K562 (cell line): ENCODE measurements around the gene SLC8A2. TPM values are rescaled to one million over a fixed set of nuclear protein-coding genes. Genes with fewer than 3 reads are reported as not detected.

Source experiments
- ARID2 ChIP-seq: fragments of 450-650 bp; IDR thresholded peaks from 2 replicates; pipeline ENCODE4 v1.6.1; 2017; ENCODE audit warnings: antibody characterized with exemption, mild to moderate bottlenecking
- ATF4 ChIP-seq: fragments of 450-650 bp; formaldehyde crosslinking; IDR thresholded peaks from 2 replicates; pipeline ENCODE4 v1.4.0; 2022; ENCODE audit warnings: mild to moderate bottlenecking, moderate library complexity
- BRD9 ChIP-seq: fragments of 450-650 bp; IDR thresholded peaks from 2 replicates; pipeline ENCODE4 v1.6.1; 2018; ENCODE audit warnings: low read depth; ENCODE audit not compliant: partially characterized antibody
- CBX2 ChIP-seq: fragments of 200-600 bp; sonication (generic); IDR thresholded peaks from one replicate; pipeline ENCODE4 v1.6.1; 2012; ENCODE audit warnings: mild to moderate bottlenecking, low read length, inconsistent platforms; ENCODE audit not compliant: insufficient read depth, poor library complexity, severe bottlenecking
- CEBPG ChIP-seq, 3 experiments: fragments of 200-800 bp in 1 of 3; sonication (Bioruptor generic) in 1 of 3; sonication (generic) in 1 of 3; formaldehyde crosslinking in 1 of 3; IDR thresholded peaks in 2 of 3; conservative IDR thresholded peaks in 1 of 3; 2 replicates each; pipeline versions ENCODE4 v1.6.1 to v1.8.0; 2016 to 2022; ENCODE audit warnings: missing compliant biosample characterization in 2 of 3, missing genetic modification characterization in 2 of 3, mild to moderate bottlenecking in 1 of 3, missing genetic modification reagents in 1 of 3
- DDX20 ChIP-seq: fragments of 450-650 bp; IDR thresholded peaks from 2 replicates; pipeline ENCODE4 v1.6.1; 2016; ENCODE audit warnings: missing genetic modification characterization, low read depth, mild to moderate bottlenecking, missing compliant biosample characterization, moderate library complexity
- DLX4 ChIP-seq: fragments of 250-450 bp; sonication (Bioruptor Pico); IDR thresholded peaks from 2 replicates; pipeline ENCODE4 v1.6.1; 2021; ENCODE audit warnings: mild to moderate bottlenecking
- FOXA1 ChIP-seq: fragments of 450-650 bp; IDR thresholded peaks from 2 replicates; pipeline ENCODE4 v1.6.1; 2016; ENCODE audit warnings: mild to moderate bottlenecking, borderline replicate concordance
- FOXA3 ChIP-seq, 2 experiments: fragments of 450-650 bp in 1 of 2; sonication (generic) in 1 of 2; formaldehyde crosslinking; IDR thresholded peaks in 1 of 2; conservative IDR thresholded peaks in 1 of 2; 2 replicates each; pipeline versions ENCODE4 v1.4.0 to v1.8.0; 2020 to 2022; ENCODE audit warnings: mild to moderate bottlenecking in 2 of 2, missing genetic modification reagents in 1 of 2
- FOXK1 ChIP-seq: sonication (generic); formaldehyde crosslinking; IDR thresholded peaks from 2 replicates; pipeline ENCODE4 v1.8.0; 2022; ENCODE audit warnings: missing genetic modification reagents, mild to moderate bottlenecking, borderline replicate concordance
- HDAC3 ChIP-seq: fragments of 450-650 bp; IDR thresholded peaks from 2 replicates; pipeline ENCODE4 v1.6.1; 2018; ENCODE audit warnings: borderline replicate concordance, mild to moderate bottlenecking, moderate library complexity; ENCODE audit not compliant: partially characterized antibody
- LCOR ChIP-seq: sonication (generic); formaldehyde crosslinking; IDR thresholded peaks from 2 replicates; pipeline ENCODE4 v1.8.0; 2022; ENCODE audit warnings: mild to moderate bottlenecking, missing genetic modification reagents
- MTA1 ChIP-seq: fragments of 450-650 bp; IDR thresholded peaks from 2 replicates; pipeline ENCODE4 v1.6.1; 2017; ENCODE audit warnings: borderline replicate concordance
- POLR3A ChIP-seq: IDR thresholded peaks from 2 replicates; pipeline ENCODE4 v1.6.1; 2011; ENCODE audit warnings: borderline replicate concordance, mild to moderate bottlenecking, moderate library complexity; ENCODE audit not compliant: insufficient read length, insufficient read depth; ENCODE audit errors: extremely low read depth
- SIN3B ChIP-seq: fragments of 450-650 bp; IDR thresholded peaks from 2 replicates; pipeline ENCODE4 v1.6.1; 2017; ENCODE audit warnings: low read depth, mild to moderate bottlenecking, moderate library complexity
- SIRT6 ChIP-seq: IDR thresholded peaks from one replicate; pipeline ENCODE4 v1.6.1; 2012; ENCODE audit warnings: low read depth, mild to moderate bottlenecking, control low read depth, inconsistent platforms, low read length, moderate library complexity
- polyA plus RNA-seq, 8 experiments: library from polyadenylated mRNA; depleted of rRNA in 4 of 8; stranded (reverse) in 5 of 8; unstranded in 3 of 8; fragments of >200 nt; fragmentation: Nextera tagmentation in 2 of 8; fragmentation: Illumina TruSeq in 1 of 8; extraction: Ambion mirVana in 2 of 8; extraction: Trizol in 1 of 8; gene quantifications; 2 replicates each; pipeline versions ENCODE4 v1.2.1 to v1.2.3, GENCODE V29; 2011 to 2014; ENCODE audit warnings: inconsistent platforms in 1 of 8, missing spikeins in 1 of 8
- total RNA-seq, 7 experiments: library from RNA; depleted of rRNA in 6 of 7; stranded (reverse); fragments of >200 nt in 6 of 7; fragmentation: Illumina TruSeq in 2 of 7; extraction: Trizol in 2 of 7; gene quantifications; 2 replicates each; pipeline versions ENCODE4 v1.2.1 to v1.2.3, GENCODE V29; 2011 to 2021; ENCODE audit warnings: low replicate concordance in 1 of 7
- TF ChIP-seq, protein P1 (sequence below), 2 experiments: fragments of 450-650 bp; formaldehyde crosslinking in 1 of 2; IDR thresholded peaks; 2 replicates each; pipeline versions ENCODE4 v1.4.0 to v1.6.1; 2014 to 2020; ENCODE audit warnings: mild to moderate bottlenecking in 2 of 2, borderline replicate concordance in 1 of 2, low read depth in 1 of 2

Gene SLC8A2
- total and polyA plus RNA-seq, 9 of the 15 experiments (the other 6 are each of a cell fraction or from before 2014, with no cell fraction given): 0.07 to 0.66 (median 0.24) TPM; not detected in 3

DNA sequence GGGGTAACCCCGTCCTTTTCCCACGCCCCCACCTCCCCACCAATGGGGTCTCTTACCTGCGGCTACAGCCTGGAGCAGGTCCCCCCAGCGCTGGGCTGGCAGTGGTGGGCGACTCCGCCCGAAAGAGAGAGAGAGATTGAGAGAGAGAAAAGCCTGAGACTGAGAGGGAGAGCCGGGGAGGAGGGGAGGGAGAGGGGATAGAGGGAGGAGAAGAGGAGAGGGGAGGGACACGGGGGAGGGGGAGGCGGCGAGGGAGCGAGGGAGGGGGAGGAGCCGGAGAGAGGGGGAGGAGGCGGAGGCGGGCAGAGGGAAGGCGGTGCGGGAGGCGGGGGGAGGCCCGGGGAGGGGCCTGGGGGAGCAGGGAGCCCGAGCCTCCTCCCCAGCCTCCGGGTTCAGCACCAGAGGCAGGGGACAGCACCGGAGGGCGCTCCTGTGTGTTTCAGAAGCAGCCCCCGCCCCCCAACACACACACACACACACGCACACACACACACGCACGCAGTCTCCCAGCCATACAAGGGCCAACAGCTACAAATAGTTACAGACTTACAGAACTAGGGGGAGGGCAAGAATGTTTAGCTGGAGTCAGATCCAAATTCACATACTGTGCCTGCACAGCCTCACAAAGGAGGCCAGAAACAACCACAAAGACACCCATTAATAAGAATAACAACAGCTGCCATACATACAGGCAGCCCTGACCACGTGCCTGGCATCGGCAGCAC lies at the start of gene SLC8A2 (continued):
- TF ChIP-seq FOXA3 (CRISPR knock-in tag; conservative IDR thresholded peaks at IDR 0.05 in 1 of 2, IDR thresholded peaks at IDR 0.05 in 1 of 2) (no peak), SIN3B (no peak), DLX4 (no peak), LCOR (no peak), CEBPG (CRISPR knock-in tag; IDR thresholded peaks at IDR 0.05) (0 out of 2 replicates have a peak, but pooled peaks have one; percentile 12), CEBPG (tag; conservative IDR thresholded peaks at IDR 0.05 in 1 of 2, IDR thresholded peaks at IDR 0.05 in 1 of 2) (no peak), ARID2 (peak; percentile 63; the same call in 1 of the 2 replicates), CBX2 (no peak), FOXK1 (CRISPR knock-in tag) (no peak), HDAC3 (no peak), MTA1 (no peak), SIRT6 (no peak), FOXA1 (no peak), DDX20 (tag) (no peak), POLR3A (no peak), ATF4 (CRISPR knock-in tag) (no peak), BRD9 (no peak)
- TF ChIP-seq, protein P1, sequence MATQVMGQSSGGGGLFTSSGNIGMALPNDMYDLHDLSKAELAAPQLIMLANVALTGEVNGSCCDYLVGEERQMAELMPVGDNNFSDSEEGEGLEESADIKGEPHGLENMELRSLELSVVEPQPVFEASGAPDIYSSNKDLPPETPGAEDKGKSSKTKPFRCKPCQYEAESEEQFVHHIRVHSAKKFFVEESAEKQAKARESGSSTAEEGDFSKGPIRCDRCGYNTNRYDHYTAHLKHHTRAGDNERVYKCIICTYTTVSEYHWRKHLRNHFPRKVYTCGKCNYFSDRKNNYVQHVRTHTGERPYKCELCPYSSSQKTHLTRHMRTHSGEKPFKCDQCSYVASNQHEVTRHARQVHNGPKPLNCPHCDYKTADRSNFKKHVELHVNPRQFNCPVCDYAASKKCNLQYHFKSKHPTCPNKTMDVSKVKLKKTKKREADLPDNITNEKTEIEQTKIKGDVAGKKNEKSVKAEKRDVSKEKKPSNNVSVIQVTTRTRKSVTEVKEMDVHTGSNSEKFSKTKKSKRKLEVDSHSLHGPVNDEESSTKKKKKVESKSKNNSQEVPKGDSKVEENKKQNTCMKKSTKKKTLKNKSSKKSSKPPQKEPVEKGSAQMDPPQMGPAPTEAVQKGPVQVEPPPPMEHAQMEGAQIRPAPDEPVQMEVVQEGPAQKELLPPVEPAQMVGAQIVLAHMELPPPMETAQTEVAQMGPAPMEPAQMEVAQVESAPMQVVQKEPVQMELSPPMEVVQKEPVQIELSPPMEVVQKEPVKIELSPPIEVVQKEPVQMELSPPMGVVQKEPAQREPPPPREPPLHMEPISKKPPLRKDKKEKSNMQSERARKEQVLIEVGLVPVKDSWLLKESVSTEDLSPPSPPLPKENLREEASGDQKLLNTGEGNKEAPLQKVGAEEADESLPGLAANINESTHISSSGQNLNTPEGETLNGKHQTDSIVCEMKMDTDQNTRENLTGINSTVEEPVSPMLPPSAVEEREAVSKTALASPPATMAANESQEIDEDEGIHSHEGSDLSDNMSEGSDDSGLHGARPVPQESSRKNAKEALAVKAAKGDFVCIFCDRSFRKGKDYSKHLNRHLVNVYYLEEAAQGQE (IDR thresholded peaks at IDR 0.05; ENCODE audit: borderline replicate concordance): peak; percentile 99
- TF ChIP-seq, protein P1 (CRISPR knock-in tag; IDR thresholded peaks at IDR 0.05; ENCODE audit: low read depth): peak; percentile 97
